GM20431 (cell line): ENCODE measurements around the gene MACF1.
"Not testable (repeated sequence)": the region's sequence is repeated elsewhere in the genome, so short reads cannot be mapped to it uniquely, and the experiment has no call there.

Source experiments
- in situ Hi-C: fragments of 300-500 bp; cut with MseI, MboI; formaldehyde crosslinking; loops from one replicate; pipeline ENCODE4 v1.15.0; 2020; ENCODE audit warnings: low sequenced_read_pairs; ENCODE audit not compliant: unreplicated experiment

MACF1 gene

DNA sequence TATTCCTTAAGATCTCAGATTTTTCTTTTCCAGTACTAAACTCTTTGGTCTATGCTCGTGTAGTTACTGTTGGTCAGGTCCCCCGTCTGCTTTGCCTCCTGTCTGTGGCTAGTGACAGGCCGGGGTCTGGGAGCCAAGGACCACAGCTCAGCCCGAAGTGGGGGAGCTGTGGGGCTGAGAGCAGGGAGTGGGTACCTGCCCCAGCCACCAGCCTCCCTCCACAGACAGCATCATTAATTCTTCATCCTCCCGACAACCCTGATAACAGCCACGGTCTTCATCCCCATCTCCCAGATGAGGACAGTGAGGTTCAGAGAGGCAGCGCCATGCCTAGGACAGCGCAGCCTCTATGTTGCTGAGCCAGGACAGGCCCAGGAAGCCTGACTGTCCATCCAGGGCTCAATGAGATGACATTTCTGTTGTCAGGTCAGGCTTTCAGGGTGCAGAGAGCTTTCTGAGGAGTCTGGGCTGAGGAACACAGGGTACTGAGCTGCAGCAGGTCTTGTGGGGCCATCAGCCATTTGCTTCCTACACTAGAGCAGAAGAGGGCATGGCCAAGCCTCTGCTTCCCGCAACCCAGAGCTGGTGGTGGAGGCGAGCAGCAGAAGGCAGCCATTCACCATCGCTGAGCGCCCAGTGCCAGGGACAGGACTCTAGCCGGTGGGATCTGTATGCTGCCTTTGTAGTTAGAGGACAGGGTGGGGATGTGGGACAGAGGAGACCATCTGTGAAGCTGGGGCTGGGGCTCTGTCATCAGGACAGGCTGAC lies 288.7 kb downstream of the MACF1 start:
- in situ Hi-C loops: not testable (repeated sequence)

DNA sequence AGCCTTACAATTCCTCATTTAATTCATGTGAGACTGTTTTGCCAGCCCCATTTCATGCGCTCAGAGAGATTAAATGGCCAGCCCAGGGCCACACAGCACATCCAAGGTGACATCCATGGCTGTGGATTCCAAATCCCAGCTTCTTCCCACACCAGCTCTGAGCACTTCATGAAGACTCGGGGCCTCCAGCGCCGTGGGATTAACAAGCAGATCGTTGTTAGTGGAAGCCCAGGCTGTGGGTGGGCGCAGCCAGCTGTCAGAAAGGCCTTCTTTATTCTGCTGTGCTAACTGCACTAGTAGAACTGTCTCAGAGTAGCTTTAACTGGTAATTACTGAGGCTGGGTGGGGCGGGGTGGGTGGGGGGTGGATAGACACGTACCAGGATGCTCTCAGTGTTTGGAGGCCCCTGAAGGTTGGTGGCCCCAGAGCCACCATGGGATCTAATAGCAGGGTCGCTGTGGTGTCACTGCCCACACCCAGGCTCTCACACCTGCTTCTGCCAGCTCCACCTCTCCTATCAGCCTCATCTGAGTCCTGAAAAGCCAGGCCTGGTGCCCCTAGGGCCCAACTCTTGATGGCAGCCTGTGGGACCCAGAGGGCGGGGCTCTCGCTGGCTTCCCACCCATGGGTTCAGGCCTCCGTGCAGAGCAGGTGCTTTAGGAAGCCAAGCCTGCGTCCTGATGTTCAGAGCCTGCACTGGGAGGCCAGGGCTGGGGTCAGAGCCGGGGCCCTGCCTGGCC lies 290.3 kb downstream of the MACF1 start:
- in situ Hi-C loops: no loop called here

DNA sequence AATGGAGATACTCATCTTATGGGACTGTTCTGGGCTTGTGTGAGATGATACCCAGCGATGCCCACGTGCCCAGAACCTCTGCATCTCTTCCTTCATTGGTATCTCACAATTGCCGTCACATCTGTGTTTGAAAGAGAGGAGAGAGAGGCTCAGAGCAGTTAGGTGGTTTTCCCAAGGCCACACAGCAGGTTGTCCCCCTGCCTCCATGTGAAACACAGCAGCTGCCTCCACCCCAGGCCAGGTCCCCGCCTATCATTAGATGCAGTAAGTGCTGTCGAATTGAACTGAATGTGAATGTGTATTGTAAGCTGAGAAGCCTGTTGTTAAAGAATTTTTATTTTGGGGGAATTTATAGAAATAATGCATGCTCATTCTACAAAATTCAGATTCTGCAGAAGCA lies 292.0 kb downstream of the MACF1 start:
- in situ Hi-C loops: not testable (repeated sequence)

DNA sequence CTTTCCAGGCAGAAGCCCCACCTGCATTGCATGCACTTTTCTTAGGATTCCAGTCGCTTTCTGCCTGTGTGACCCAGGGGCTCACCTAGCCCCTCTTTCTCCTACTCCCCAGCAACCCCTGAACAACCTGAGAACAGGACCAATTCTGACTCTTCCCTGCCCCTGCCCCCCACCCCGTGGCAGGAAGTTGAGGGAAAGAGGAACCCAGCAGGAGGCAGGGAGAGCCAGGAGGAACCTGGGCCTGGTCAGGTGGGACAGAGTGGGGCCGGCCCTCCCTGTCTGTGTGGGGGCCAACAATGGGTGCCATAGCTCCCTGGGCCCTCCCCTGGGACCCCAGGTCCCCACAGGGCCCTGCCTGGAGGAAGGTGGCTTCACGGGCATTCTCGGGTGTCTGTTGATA lies 293.1 kb downstream of the MACF1 start:
- in situ Hi-C loops: no loop called here

DNA sequence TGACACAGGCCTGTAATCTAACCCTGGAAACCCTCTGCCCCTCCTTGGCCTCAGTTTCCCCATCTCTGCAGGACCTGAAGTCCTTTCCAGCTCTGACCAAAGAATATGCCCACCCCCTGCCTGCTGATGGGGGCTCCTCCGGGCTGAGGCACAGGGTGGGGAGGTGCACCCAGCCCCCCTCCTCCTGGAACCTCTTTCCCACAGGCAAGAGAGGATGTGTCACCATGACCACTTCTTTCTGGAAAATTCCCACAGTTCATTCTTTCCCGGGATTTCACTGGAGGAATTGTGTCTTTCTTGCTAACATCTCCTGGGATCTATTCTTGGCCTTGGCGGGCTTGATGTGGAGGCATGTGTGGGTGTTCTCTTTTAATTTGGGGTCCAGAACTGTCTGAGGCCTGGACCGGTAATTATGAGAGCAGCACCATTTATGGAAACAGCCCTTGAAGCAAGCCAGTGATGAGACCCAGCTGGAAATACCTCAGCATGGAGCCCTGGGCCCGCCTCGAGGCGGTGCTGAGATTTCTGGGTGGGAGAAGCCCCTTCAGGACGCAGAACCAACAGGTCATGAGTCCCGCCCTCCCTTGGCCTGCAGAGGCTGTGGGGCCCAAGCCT lies 293.7 kb downstream of the MACF1 start:
- in situ Hi-C loops: not testable (repeated sequence)

DNA sequence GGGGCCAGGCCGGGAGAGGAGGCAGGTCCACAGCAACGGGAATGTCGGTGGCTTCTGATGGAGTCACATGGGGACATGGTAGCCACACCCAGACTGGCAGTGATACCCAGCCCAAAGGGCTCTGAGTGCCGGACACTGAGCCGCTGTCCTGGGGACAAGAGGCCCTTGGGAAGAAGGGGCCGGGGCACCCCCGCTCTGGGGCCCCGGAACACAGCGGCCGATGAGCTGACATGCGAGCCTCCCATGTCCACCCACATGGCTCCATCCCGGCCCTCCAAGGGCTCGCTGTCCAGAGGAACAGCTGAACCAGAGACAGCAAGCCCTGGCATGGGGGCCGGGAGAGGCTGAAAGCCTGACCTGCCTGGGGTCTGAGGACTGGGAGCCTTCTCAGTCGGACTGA lies 294.3 kb downstream of the MACF1 start:
- in situ Hi-C loops: not testable (repeated sequence)

DNA sequence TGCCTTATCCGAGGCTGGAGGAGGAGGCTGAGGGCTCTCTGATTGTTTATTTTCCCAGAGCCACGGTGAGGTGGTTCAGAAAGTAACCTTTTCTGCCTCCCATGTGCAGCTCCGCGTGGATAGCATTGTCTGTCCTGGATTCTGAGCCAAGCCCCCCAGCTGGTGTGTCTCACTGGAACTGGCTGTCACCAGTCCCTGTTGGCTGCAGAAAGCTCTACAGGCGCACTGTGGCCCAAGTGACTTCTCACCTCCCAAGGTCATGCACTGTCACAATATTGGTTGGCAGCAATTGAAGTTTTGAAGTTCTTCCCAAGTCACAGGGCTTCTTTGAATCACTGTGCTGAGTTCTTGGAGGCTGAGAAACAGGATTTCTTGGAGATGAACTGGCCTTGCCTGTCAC lies 295.2 kb downstream of the MACF1 start:
- in situ Hi-C loops: no loop called here

DNA sequence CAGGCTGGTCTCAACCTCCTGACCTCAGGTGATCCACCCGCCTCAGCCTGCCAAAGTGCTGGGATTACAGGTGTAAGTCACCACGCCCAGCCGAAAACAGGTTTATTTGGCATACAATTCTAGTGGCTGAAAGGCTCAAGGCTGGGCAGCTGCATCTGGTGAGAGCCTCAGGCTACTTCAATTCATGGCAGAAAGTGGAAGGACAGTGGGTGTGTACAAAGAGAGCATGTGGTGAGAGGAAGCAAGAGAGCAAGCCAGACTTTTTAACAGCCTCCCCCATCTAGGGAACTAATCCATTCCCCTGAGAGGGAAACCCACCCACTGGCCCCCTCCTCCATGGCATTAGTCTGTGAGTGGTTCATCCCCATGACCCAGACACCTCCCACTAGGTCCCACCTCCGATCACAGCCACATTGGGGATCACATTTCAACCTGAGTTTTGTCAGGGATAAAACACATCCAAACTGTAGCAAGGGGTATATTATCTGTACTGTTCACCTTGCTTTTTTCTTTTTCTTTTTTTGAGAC lies 296.4 kb downstream of the MACF1 start:
- in situ Hi-C loops: no loop called here

DNA sequence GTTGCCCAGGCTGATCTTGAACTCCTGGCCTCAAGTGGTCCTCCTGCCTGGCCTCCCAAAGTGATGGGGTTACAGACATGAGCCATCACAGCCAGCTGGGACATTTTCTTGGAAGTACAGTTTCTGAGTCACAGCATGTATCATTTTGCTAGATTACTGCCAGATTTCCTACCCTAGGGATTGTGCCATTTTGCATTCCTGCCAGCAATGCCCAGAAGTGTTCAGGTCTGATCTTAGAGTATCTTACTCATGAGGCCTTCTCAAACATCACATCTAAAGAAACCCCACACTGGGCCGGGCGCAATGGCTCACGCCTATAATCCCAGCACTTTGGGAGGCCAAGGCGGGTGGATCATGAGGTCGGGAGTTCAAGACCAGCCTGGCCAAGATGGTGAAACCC lies 297.2 kb downstream of the MACF1 start:
- in situ Hi-C loops: no loop called here

DNA sequence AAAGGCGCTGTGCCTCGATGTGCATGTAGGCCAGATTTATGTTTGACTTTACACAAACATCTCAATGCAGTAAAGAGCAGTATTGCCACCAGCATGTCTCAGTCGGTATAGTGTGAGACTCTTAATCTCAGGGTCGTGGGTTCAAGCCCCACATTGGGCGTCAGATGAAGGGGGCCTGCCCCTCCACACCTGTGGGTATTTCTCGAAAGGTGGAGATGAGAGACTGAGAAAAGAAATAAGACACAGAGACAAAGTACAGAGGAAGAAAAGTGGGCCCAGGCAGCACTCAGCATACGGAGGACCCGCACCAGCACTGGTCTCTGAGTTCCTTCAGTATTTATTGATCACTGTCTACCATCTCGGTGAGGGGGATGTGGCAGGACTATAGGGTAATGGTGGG lies 299.9 kb downstream of the MACF1 start:
- in situ Hi-C loops: not testable (repeated sequence)

DNA sequence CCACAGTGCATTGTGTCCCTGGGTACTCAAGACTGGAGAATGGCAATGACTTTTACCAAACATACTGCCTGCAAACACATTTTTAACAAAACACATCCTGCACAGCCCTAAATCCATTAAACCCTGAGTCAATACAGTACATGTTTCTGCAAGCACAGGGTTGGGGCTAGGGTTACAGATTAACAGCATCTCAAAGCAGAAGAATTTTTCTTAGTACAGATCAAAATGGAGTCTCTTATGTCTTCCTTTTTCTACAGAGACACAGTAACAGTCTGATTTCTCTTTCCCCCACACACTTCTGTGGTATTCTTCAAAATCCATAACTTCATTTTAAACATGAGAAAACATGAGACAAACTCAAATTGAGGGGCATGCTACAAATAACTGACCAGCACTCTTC lies 300.8 kb downstream of the MACF1 start:
- in situ Hi-C loops: no loop called here

DNA sequence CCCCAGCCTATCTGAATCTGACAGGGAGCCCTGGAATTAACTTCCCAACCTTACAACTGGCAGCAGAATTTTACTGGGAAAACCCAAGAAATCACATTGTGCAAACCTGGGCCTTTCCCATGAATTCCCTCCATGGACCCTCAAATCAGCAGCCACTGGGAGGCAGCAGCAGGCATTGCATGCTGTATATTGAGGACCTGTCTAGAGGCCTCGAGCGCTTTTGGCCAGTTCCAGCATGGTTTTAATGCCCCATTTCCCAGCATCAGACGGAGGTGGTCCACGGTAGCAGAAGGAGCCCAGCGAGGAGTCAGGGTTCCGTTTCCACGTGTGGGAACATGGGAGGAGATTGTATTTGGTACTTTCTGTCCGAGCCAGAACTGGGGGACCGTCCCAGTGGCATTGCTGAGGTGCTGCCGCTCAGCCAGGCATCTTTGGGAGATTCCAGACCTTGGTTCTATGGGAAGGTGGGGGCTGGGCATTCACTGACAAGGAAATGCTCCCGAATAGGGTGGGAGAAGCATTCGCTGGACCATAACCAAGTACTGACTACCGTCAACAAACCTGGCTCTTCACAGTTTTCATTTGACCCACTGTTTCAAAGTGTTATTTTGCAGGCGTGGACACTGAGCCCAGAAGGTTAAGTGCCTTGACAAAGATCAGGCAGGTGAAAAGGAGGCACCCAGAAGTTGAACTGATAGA lies 302.9 kb downstream of the MACF1 start:
- in situ Hi-C loops: no loop called here

DNA sequence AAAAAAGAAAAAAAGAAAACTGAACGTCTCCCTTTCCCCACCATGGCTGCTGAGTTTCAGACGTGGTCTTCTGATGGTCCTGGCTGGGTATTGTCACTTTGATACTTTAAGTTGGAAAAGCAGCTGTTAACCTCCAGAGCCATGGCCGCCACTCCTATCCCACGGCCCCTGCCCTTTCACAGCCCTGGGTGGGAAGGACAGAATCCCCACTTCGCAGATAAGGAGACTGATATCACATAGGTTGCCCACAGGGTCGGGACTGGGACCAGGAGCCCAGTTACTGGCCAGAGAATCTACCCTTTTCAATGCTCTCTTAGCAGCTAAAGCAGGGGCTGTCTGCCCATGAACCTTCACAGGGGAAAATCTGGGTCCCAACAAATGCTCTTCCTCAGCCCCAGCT lies 303.8 kb downstream of the MACF1 start:
- in situ Hi-C loops: no loop called here

DNA sequence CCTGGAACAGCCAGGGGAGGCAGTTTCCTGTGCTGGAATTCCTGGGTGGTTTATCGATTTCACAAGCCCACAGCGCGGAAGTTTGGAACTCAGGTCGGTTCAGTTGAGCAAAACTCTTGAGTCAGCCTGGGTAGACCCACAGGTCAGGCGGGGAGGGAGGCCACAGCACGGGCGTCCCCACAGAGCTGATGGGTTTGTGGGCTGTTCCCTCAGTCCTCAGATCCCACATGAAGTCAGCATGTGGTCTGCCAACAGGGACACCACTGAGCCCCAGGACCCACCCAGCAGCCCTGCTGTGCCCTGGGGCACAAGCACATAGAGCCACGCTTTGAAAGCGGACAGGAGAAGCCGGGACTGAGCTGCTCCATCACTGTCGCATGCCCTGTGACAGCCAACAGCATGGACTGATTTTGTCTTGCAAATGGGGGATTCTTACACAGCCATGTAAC lies 304.4 kb downstream of the MACF1 start:
- in situ Hi-C loops: no loop called here

DNA sequence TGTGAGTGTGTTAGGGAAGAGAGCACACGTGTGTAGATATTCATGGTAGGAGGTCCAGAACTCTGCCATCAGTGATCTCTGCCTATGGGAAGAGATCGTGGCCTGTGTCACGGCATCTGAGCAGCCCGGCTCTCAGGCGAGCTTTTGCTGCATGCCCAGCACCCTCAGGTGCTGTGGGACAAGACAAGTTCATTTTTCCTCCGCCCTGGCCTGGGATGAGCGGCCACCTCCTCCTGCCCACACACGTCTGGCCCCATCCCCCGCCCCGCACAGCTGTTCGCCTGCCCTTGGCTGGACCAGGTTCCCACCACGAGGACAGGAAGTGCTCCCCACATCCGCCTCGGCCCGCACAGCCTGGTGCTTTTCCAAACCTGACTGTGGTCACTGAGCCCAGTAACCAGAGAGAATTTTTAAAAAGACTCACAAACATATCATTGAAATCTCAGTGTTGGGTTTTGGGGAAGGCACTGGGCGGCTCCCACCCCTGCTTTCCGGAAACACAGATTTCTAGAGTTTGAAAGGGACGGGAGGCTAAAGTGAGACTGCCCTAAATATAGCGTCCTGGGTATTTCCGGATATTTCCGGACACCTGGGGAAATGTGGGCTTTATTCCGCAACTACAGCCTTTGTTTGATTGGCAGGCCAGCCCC lies 305.0 kb downstream of the MACF1 start:
- in situ Hi-C loops: no loop called here

DNA sequence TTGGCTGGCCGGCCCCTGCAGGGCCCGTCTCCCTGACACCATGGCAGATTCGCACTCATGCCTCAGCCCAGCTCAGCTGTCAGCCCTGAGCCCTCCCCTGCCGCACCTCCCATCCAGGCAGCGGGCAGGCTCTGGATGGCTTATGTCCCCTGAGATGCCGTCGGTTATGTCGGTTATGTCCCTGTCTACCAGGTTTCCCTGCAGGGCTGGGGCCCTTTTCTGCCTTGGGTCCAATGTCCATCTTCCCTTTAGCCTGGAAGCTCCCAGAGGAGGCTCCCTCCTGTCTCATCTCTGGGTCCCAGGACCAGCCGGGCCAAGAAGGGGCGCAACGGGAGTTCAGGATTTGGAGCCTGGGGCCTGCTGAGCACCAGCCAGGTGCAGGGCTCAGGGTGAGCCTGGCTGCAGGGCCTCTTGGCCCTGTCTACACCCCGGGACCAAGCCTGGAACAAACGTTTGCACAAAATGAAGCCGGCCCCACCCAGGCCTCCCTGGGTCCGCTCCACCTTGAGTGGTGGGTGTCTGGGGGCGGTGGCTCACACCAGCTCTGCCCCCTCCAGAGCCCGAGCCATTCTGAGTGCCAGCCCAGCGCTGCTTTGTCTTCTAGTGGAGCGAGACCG lies 306.2 kb downstream of the MACF1 start:
- in situ Hi-C loops: not testable (repeated sequence)

DNA sequence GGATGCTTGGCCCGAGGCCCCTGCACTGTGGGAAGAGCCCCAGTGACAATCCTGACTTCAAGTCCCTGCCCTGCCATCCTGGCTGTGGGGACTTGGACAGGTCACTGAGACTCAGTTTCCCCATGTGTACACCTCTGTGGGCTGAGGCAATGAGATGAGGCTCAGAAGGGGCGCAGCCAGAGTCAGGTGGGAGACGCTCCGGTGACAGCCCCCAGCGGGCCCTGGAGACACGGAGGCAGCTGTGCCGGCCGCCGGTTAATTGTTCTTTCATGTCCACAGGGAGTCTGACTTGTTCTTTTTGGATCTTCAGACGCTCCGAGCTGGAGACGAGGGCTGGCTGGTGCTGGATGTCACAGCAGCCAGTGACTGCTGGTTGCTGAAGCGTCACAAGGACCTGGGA lies 307.0 kb downstream of the MACF1 start:
- in situ Hi-C loops: not testable (repeated sequence)

DNA sequence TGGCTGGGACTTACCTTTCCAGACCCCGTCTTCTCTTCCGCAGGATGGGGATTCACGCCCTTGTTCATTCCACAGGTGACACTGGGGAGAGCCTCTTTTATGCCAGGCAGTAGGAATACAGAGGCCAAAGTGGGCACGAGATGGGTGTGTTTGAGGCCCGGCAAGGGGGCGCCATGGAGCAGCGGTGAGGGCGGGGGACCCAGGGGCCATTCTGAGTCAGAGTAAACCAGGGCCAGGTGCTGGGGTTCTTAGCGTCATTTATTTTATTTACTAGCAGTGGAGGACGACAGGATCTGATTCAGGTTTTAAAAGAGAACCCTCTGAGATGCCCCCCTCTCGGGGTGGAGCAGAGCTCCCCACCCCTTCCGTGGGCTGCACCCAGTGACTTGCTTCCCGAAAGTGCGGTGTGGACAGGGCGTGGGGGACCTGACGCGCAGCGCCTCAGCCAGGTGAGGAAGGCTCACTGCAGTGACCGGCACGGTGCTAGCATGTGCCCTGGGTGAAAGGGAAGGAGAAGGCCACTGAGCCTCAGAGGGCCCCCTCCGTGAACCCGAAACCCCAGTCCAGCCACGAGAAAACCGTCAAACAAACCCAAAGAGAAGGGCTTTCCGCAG lies 307.8 kb downstream of the MACF1 start:
- in situ Hi-C loops: not testable (repeated sequence)

DNA sequence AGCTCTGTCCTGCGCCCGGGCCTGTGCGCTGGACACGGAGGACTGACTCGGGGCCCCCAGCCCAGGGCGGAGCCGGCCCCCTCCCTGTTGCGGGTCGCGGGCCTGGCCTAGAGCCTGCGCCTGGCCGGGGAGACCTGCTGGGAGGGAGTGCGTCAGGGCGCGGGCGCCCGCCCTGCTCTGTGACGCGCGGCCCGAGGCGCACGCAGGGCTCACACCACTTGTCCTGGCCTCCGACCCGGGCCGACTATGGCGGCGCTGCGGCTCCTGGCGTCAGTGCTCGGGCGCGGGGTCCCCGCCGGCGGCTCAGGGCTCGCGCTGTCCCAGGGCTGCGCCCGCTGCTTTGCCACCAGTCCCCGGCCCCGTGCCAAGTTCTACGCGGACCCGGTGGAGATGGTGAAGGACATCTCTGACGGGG lies 310.2 kb downstream of the MACF1 start:
- in situ Hi-C loops: not testable (repeated sequence)
